T-helper 2 cell treated with Interferon-gamma antibody and Interleukin-4, amounts not matched to agents 100 ng/mL and 5 ng/mL, for 36 hours (primary cell): Measurements from ENCODE around the gene HAGH. TPM values are rescaled to one million over a fixed set of nuclear protein-coding genes. Genes with fewer than 3 reads are reported as not detected.
"Not testable (repeated sequence)": the region's sequence is repeated elsewhere in the genome, so short reads cannot be mapped to it uniquely, and the experiment has no call there.

Experiments used
- intact Hi-C: fragments of 100-400 bp; cut with micrococcal nuclease; formaldehyde crosslinking; loops from one replicate; pipeline ENCODE4 v1.15.1; 2023
- total RNA-seq: library from RNA; stranded (reverse); gene quantifications from 2 replicates; pipeline ENCODE4 v1.2.3, GENCODE V29; 2022

Gene HAGH
- total RNA-seq, result 43.4 and 46.1 TPM in 2 replicates

GRCh38 chr16:1826691-1827573 is at the start of gene HAGH, which contains the start of gene FAHD1:
Gene HAGH (minus strand): TSS chr16:1826825. CDS start chr16:1826787, 38 bp downstream.
Gene FAHD1 (plus strand): TSS chr16:1827206. CDS start chr16:1827239, 33 bp downstream.
- intact Hi-C loops, result loop anchor here (1.0 to 2.0 kb wide), 3 partner anchors 45 to 216 kb away; partner anchors contain the start of genes JPT2, NUBP2 and SPSB3

GRCh38 chr16:1876066-1876465 is 49.4 kb upstream of the HAGH start:
- intact Hi-C loops, result not testable (repeated sequence)

- intact Hi-C loops, result no loop called here
Measured at GRCh38 chr16:1874854-1875253, 48.2 kb upstream of the HAGH start.

- intact Hi-C loops, result no loop called here
Measured at GRCh38 chr16:1871974-1872635, 45.5 kb upstream of the HAGH start, which contains the start of gene MEIOB. Gene MEIOB (minus strand): TSS chr16:1872164. CDS start chr16:1868175, 3,989 bp downstream.

GRCh38 chr16:1870365-1871082 is 43.9 kb upstream of the HAGH start:
- intact Hi-C loops, result no loop called here

- intact Hi-C loops, result no loop called here
Measured at GRCh38 chr16:1865902-1866690, 39.5 kb upstream of the HAGH start.

- intact Hi-C loops, result loop anchor here (2.0 kb wide), 1 partner anchor 65 kb away; no protein-coding TSS in a partner anchor
Measured at GRCh38 chr16:1863681-1864460, 37.2 kb upstream of the HAGH start.

- intact Hi-C loops, result loop anchor here (2.0 kb wide), 1 partner anchor 66 kb away; no protein-coding TSS in a partner anchor
Measured at GRCh38 chr16:1862394-1862793, 35.8 kb upstream of the HAGH start.

- intact Hi-C loops, result loop anchor here (2.0 kb wide), 1 partner anchor 67 kb away; no protein-coding TSS in a partner anchor
Measured at GRCh38 chr16:1861730-1862129, 35.1 kb upstream of the HAGH start.

GRCh38 chr16:1859650-1860049 is 33.0 kb upstream of the HAGH start:
- intact Hi-C loops, result no loop called here

- intact Hi-C loops, result no loop called here
Measured at GRCh38 chr16:1858189-1858865, 31.7 kb upstream of the HAGH start.

- intact Hi-C loops, result no loop called here
Measured at GRCh38 chr16:1857433-1858097, 30.9 kb upstream of the HAGH start.

GRCh38 chr16:1851793-1852192 is 25.2 kb upstream of the HAGH start:
- intact Hi-C loops, result no loop called here

- intact Hi-C loops, result no loop called here
Measured at GRCh38 chr16:1850981-1851380, 24.4 kb upstream of the HAGH start.

GRCh38 chr16:1846416-1846815 is 19.8 kb upstream of the HAGH start:
- intact Hi-C loops, result no loop called here

- intact Hi-C loops, result no loop called here
Measured at GRCh38 chr16:1845985-1846384, 19.4 kb upstream of the HAGH start.

- intact Hi-C loops, result no loop called here
Measured at GRCh38 chr16:1839554-1839953, 12.9 kb upstream of the HAGH start.

- intact Hi-C loops, result no loop called here
Measured at GRCh38 chr16:1834096-1834495, 7.5 kb upstream of the HAGH start.
